ENCODE results near the gene MRPL48. TPM values are rescaled to one million over a fixed set of nuclear protein-coding genes. Genes with fewer than 3 reads are reported as not detected.

MRPL48 gene
- total and polyA plus RNA-seq, 2 donors (not counting 1 experiment from before 2014, with no cell fraction given): 19.1 to 28.3 TPM

GRCh38 chr11:73808052-73808451 is 20.4 kb downstream of the MRPL48 start:
- TF ChIP-seq CTCF (IDR thresholded peaks at IDR 0.05) (no peak), EZH2 (IDR thresholded peaks at IDR 0.05; ENCODE audit: borderline replicate concordance, insufficient read depth, low read depth, low read length, poor library complexity, severe bottlenecking) (no peak)
- H3K9me3 Mint-ChIP-seq (ENCODE audit: insufficient read depth): no peaks in the 10 kb centered on the region
- POLR2A ChIA-PET: no interaction called here
- no peak overlapping the region for H3K4me3 ChIP-seq (ENCODE audit: control extremely low read depth in 1 of 5, extremely low read depth in 1 of 5, insufficient read depth in 1 of 5, low read depth in 2 of 5, low read length in 4 of 5)
- H3K4me2 ChIP-seq (replicated peaks; ENCODE audit: low read depth, low read length, poor library complexity, severe bottlenecking): no peak overlapping the region
- no peak overlapping the region for H3K27ac ChIP-seq (ENCODE audit: low read length in 2 of 2)
- WGBS (ENCODE audit: insufficient coverage): no CpG with 5 or more reads among the region's 1 CpG
- H3K9me3 ChIP-seq (ENCODE audit: control extremely low read depth in 1 of 3, control insufficient read depth in 2 of 3, insufficient read depth in 1 of 3, low read length in 2 of 3): no peaks in the 10 kb centered on the region
- peaks cover 26% of the 10 kb centered on the region for H3K79me2 ChIP-seq (ENCODE audit: control insufficient read depth, insufficient read depth, low read length)
- H3K27me3 ChIP-seq (replicated peaks in 1 of 4; ENCODE audit: control extremely low read depth in 1 of 4, control insufficient read depth in 3 of 4, insufficient read depth in 4 of 4, low read length in 3 of 4): no peaks in the 10 kb centered on the region
- DNase-seq: no peak
- CTCF ChIA-PET: no interaction called here
- H3K27ac Mint-ChIP-seq: no peak overlapping the region
- no peak overlapping the region for H3K9ac ChIP-seq (ENCODE audit: low read length)
- H3K27me3 Mint-ChIP-seq: no peaks in the 10 kb centered on the region
- H3K36me3 ChIP-seq (replicated peaks in 1 of 2; ENCODE audit: control extremely low read depth in 1 of 2, control insufficient read depth in 1 of 2, extremely low read depth in 1 of 2, insufficient read depth in 2 of 2, low read length in 1 of 2): peaks cover 4 to 10% of the 10 kb centered on the region in 2 experiments
- H2AFZ ChIP-seq (ENCODE audit: insufficient read depth, low read depth, low read length, poor library complexity, severe bottlenecking): no peak overlapping the region
- no peaks in the 10 kb centered on the region for H3K4me1 Mint-ChIP-seq
- no peak overlapping the region for H3K4me3 Mint-ChIP-seq
- no peaks in the 10 kb centered on the region for H4K20me1 ChIP-seq (ENCODE audit: control insufficient read depth, insufficient read depth, low read length, poor library complexity, severe bottlenecking)
- intact Hi-C loops (cut with micrococcal nuclease): no loop called here
- no peak for ATAC-seq (ENCODE audit: low read depth)
- H3K4me1 ChIP-seq (ENCODE audit: control insufficient read depth in 2 of 2, insufficient read depth in 2 of 2, low read length in 2 of 2): no peaks in the 10 kb centered on the region

GRCh38 chr11:73810637-73811036 is 23.0 kb downstream of the MRPL48 start:
- no peaks in the 10 kb centered on the region for H3K9me3 ChIP-seq (ENCODE audit: control extremely low read depth in 1 of 3, control insufficient read depth in 2 of 3, insufficient read depth in 1 of 3, low read length in 2 of 3)
- H3K9ac ChIP-seq (ENCODE audit: low read length): no peak overlapping the region
- no peak overlapping the region for H2AFZ ChIP-seq (ENCODE audit: insufficient read depth, low read depth, low read length, poor library complexity, severe bottlenecking)
- peaks cover 10% of the 10 kb centered on the region for H3K79me2 ChIP-seq (ENCODE audit: control insufficient read depth, insufficient read depth, low read length)
- Mint-ChIP-seq H3K9me3 (ENCODE audit: insufficient read depth) (no peaks in the 10 kb centered on the region), H3K27ac (no peak overlapping the region), H3K4me3 (no peak overlapping the region), H3K4me1 (no peaks in the 10 kb centered on the region), H3K27me3 (no peaks in the 10 kb centered on the region)
- no peak overlapping the region for H3K4me2 ChIP-seq (replicated peaks; ENCODE audit: low read depth, low read length, poor library complexity, severe bottlenecking)
- H4K20me1 ChIP-seq (ENCODE audit: control insufficient read depth, insufficient read depth, low read length, poor library complexity, severe bottlenecking): no peaks in the 10 kb centered on the region
- no peaks in the 10 kb centered on the region for H3K4me1 ChIP-seq (ENCODE audit: control insufficient read depth in 2 of 2, insufficient read depth in 2 of 2, low read length in 2 of 2)
- ATAC-seq (ENCODE audit: low read depth): no peak
- no peaks in the 10 kb centered on the region for H3K27me3 ChIP-seq (replicated peaks in 1 of 4; ENCODE audit: control extremely low read depth in 1 of 4, control insufficient read depth in 3 of 4, insufficient read depth in 4 of 4, low read length in 3 of 4)
- H3K4me3 ChIP-seq (ENCODE audit: control extremely low read depth in 1 of 5, extremely low read depth in 1 of 5, insufficient read depth in 1 of 5, low read depth in 2 of 5, low read length in 4 of 5): no peak overlapping the region
- TF ChIP-seq CTCF (IDR thresholded peaks at IDR 0.05): no peak
- TF ChIP-seq EZH2 (IDR thresholded peaks at IDR 0.05; ENCODE audit: borderline replicate concordance, insufficient read depth, low read depth, low read length, poor library complexity, severe bottlenecking): no peak
- H3K36me3 ChIP-seq (replicated peaks in 1 of 2; ENCODE audit: control extremely low read depth in 1 of 2, control insufficient read depth in 1 of 2, extremely low read depth in 1 of 2, insufficient read depth in 2 of 2, low read length in 1 of 2): peaks cover 4 to 10% of the 10 kb centered on the region in 2 experiments
- no CpG with 5 or more reads among the region's 1 CpG for WGBS (ENCODE audit: insufficient coverage)
- POLR2A ChIA-PET: no interaction called here
- intact Hi-C loops (cut with micrococcal nuclease): no loop called here
- CTCF ChIA-PET: no interaction called here
- no peak overlapping the region for H3K27ac ChIP-seq (ENCODE audit: low read length in 2 of 2)
- no peak for DNase-seq
